CD14-positive monocyte (primary cell): ENCODE measurements around the gene IMPACT. TPM values are rescaled to one million over a fixed set of nuclear protein-coding genes. Genes with fewer than 3 reads are reported as not detected.

Experiments used
- DNase-seq, 3 donors: peaks; one replicate each; pipeline ENCODE4 v3.0.0-alpha.2; 2011 to 2022
- H2AFZ ChIP-seq: 2 replicates; pipeline ENCODE4 v1.6.0; 2012; ENCODE audit warnings: mild to moderate bottlenecking, low read depth, low read length, inconsistent platforms; ENCODE audit not compliant: insufficient read depth, poor library complexity, severe bottlenecking
- H3K27ac ChIP-seq, 2 donors: 1 replicate in 1 of 2; 2 replicates in 1 of 2; pipeline ENCODE4 v1.5.1; 2012 to 2013; ENCODE audit warnings: low read length in 2 of 2, control low read depth in 1 of 2, inconsistent platforms in 1 of 2, low read depth in 1 of 2, mild to moderate bottlenecking in 1 of 2
- H3K27me3 ChIP-seq, 2 donors: one replicate each; pipeline versions ENCODE4 v1.6.0 to v1.6.1; 2011 to 2013; ENCODE audit warnings: low read length in 2 of 2; ENCODE audit not compliant: control insufficient read depth in 2 of 2, insufficient read depth in 2 of 2
- H3K36me3 ChIP-seq, 2 donors: replicated peaks in 1 of 2; 1 replicate in 1 of 2; 2 replicates in 1 of 2; pipeline versions ENCODE4 v1.5.1 to v1.6.1; 2012 to 2013; ENCODE audit warnings: low read length in 2 of 2, control low read depth in 1 of 2, inconsistent platforms in 1 of 2, mild to moderate bottlenecking in 1 of 2; ENCODE audit not compliant: insufficient read depth in 2 of 2, control insufficient read depth in 1 of 2
- H3K4me1 ChIP-seq, 2 donors: 1 replicate in 1 of 2; 2 replicates in 1 of 2; pipeline versions ENCODE4 v1.5.1 to v1.6.1; 2012 to 2013; ENCODE audit warnings: low read length in 2 of 2, control low read depth in 1 of 2, inconsistent platforms in 1 of 2, mild to moderate bottlenecking in 1 of 2, moderate library complexity in 1 of 2; ENCODE audit not compliant: insufficient read depth in 2 of 2, control insufficient read depth in 1 of 2
- H3K4me2 ChIP-seq: replicated peaks from 2 replicates; pipeline ENCODE3; 2012; ENCODE audit warnings: low read length, moderate library complexity, mild to moderate bottlenecking; ENCODE audit not compliant: poor library complexity, severe bottlenecking; ENCODE audit errors: extremely low read depth
- H3K4me3 ChIP-seq, 3 experiments: fragments of 200-600 bp in 1 of 3; sonication (generic) in 1 of 3; replicated peaks in 1 of 3; 1 replicate in 2 of 3; 2 replicates in 1 of 3; pipeline ENCODE4 v1.5.1; 2011 to 2013; ENCODE audit warnings: low read length in 3 of 3, mild to moderate bottlenecking in 3 of 3, control low read depth in 2 of 3, low read depth in 2 of 3, inconsistent platforms in 1 of 3, moderate library complexity in 1 of 3
- H3K79me2 ChIP-seq: 2 replicates; pipeline ENCODE4 v1.6.0; 2012; ENCODE audit warnings: mild to moderate bottlenecking, control low read depth, inconsistent platforms, low read length, moderate library complexity; ENCODE audit not compliant: insufficient read depth
- H3K9ac ChIP-seq: 2 replicates; pipeline ENCODE4 v1.6.0; 2017; ENCODE audit warnings: low read length, mild to moderate bottlenecking; ENCODE audit not compliant: insufficient read depth, poor library complexity, severe bottlenecking
- H3K9me3 ChIP-seq, 2 donors: replicated peaks in 1 of 2; 1 replicate in 1 of 2; 2 replicates in 1 of 2; pipeline versions ENCODE4 v1.5.1 to v1.6.1; 2012 to 2013; ENCODE audit warnings: low read length in 2 of 2, control low read depth in 1 of 2; ENCODE audit not compliant: control insufficient read depth in 1 of 2, insufficient read depth in 1 of 2
- H4K20me1 ChIP-seq: 2 replicates; pipeline ENCODE4 v1.6.0; 2012; ENCODE audit warnings: mild to moderate bottlenecking, low read length, control low read depth, moderate library complexity; ENCODE audit not compliant: insufficient read depth
- H3K27ac Mint-ChIP-seq, 7 donors: one replicate each; pipeline ENCODE4 v1.8.0; 2020; ENCODE audit warnings: mild to moderate bottlenecking in 7 of 7, mixed read lengths in 7 of 7, moderate library complexity in 6 of 7, inconsistent platforms in 2 of 7
- H3K27me3 Mint-ChIP-seq, 3 donors: one replicate each; pipeline ENCODE4 v1.8.0; 2021 to 2022; ENCODE audit warnings: low read depth in 3 of 3, mild to moderate bottlenecking in 3 of 3, mixed read lengths in 3 of 3, moderate library complexity in 3 of 3, inconsistent platforms in 1 of 3
- H3K36me3 Mint-ChIP-seq, 2 donors: one replicate each; pipeline ENCODE4 v1.8.0; 2020; ENCODE audit warnings: mixed read lengths in 2 of 2, inconsistent platforms in 1 of 2, mild to moderate bottlenecking in 1 of 2
- H3K4me1 Mint-ChIP-seq: one replicate; pipeline ENCODE4 v1.8.0; 2020; ENCODE audit warnings: mild to moderate bottlenecking, mixed read lengths
- H3K4me3 Mint-ChIP-seq, 2 donors: one replicate each; pipeline ENCODE4 v1.8.0; 2020; ENCODE audit warnings: mild to moderate bottlenecking in 2 of 2, mixed read lengths in 2 of 2, moderate library complexity in 1 of 2
- H3K9me3 Mint-ChIP-seq, 7 donors: one replicate each; pipeline ENCODE4 v1.8.0; 2020 to 2022; ENCODE audit warnings: mixed read lengths in 7 of 7, mild to moderate bottlenecking in 6 of 7, moderate library complexity in 6 of 7, inconsistent platforms in 2 of 7
- CTCF ChIP-seq: fragments of 200-600 bp; IDR thresholded peaks from one replicate; pipeline ENCODE4 v1.8.0; 2022; ENCODE audit warnings: antibody characterized with exemption, mild to moderate bottlenecking
- WGBS: methylation state at CpG from one replicate; pipeline ENCODE4 v1.1.5; 2013; ENCODE audit warnings: missing lambda C conversion rate; ENCODE audit not compliant: insufficient coverage; 5-methylcytosine and 5-hydroxymethylcytosine counted together
- intact Hi-C, 2 donors: fragments of 100-400 bp; cut with micrococcal nuclease; formaldehyde crosslinking; loops; one replicate each; pipeline versions ENCODE4 v1.15.0 to v1.15.1; 2023
- polyA plus RNA-seq, 3 donors: library from polyadenylated mRNA; depleted of rRNA in 1 of 3; unstranded in 2 of 3; stranded (reverse) in 1 of 3; fragments of 300-500 nt in 2 of 3; fragments of >200 nt in 1 of 3; fragmentation: Illumina TruSeq in 2 of 3; gene quantifications; 1 replicate in 2 of 3; 2 replicates in 1 of 3; pipeline ENCODE4 v1.2.3, GENCODE V29; 2012 to 2021

The IMPACT gene
- polyA plus RNA-seq, 3 donors, result 8.9 to 19.7 (median 15.8) TPM

DNA sequence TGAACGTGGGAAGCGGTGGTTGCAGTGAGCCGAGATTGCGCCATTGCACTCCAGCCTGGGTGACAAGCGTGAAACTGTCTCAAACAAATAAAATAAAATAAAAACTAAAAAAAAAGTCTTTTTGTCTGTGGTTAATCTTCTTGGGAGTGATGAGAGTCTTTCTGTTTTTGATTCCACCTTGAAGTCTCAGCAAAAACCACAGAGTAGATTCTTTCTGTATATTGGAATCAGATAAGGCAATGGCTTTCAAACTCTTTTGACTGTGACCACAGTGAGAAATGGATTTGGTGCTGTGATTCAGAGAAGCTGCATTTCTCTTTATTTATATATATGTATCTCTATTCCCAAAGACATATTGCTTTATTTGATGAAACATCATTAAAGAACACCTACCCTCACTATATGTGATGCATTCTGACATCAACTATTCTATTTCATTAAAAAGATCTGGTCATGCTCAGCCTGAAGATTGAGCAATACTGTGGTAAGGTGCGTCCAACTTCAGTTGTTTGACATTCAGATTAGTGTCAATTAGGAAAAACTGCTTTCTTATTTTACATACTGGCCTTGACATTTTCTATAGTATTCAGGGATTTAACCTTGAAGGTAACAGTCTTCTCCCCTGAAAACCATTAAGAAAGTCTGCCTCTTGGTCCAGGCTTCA lies 49.6 kb downstream of the IMPACT start:
- no peak for DNase-seq
- H3K9me3 Mint-ChIP-seq, result peaks cover 4 to 7% (median 5%) of the 10 kb centered on the region in 7 donors
- H3K4me3 ChIP-seq, result no peak overlapping the region
- H3K27me3 ChIP-seq, result no peaks in the 10 kb centered on the region
- no peaks in the 10 kb centered on the region for H3K9me3 ChIP-seq
- peaks cover 0 to 3% of the 10 kb centered on the region in 2 donors for H3K36me3 Mint-ChIP-seq
- TF ChIP-seq CTCF, result no peak
- H3K9ac ChIP-seq, result no peak overlapping the region
- no peak overlapping the region for H3K27ac Mint-ChIP-seq
- no peak overlapping the region for H3K4me2 ChIP-seq
- H2AFZ ChIP-seq, result no peak overlapping the region
- no CpG with 5 or more reads among the region's 6 CpGs for WGBS
- no peaks in the 10 kb centered on the region for H3K36me3 ChIP-seq
- H3K79me2 ChIP-seq, result no peaks in the 10 kb centered on the region
- peaks cover 5 to 6% of the 10 kb centered on the region in 2 donors for H3K4me1 ChIP-seq
- no peak overlapping the region for H3K4me3 Mint-ChIP-seq
- H3K27ac ChIP-seq, result no peak overlapping the region
- intact Hi-C loops, result loop anchor here in 1 of 2 donors (10.0 kb wide), 1 partner anchor 59 kb away; no protein-coding TSS in a partner anchor
- peaks cover 0 to under 1% (median 0%) of the 10 kb centered on the region in 3 donors for H3K27me3 Mint-ChIP-seq
- no peaks in the 10 kb centered on the region for H4K20me1 ChIP-seq
- H3K4me1 Mint-ChIP-seq, result peaks cover 23% of the 10 kb centered on the region

- WGBS, result 90% methylated on average over 3 of the region's 7 CpGs
- Histone ChIP-seq H3K4me3 (no peak overlapping the region), H3K27ac (no peak overlapping the region), H3K27me3 (no peaks in the 10 kb centered on the region), H2AFZ (no peak overlapping the region), H3K4me2 (no peak overlapping the region), H3K4me1 (peaks cover 3 to 6% of the 10 kb centered on the region in 2 donors), H3K36me3 (no peaks in the 10 kb centered on the region), H3K9me3 (no peaks in the 10 kb centered on the region), H3K9ac (no peak overlapping the region), H4K20me1 (no peaks in the 10 kb centered on the region), H3K79me2 (no peaks in the 10 kb centered on the region)
- no peak overlapping the region for H3K27ac Mint-ChIP-seq
- no peak for DNase-seq
- H3K4me3 Mint-ChIP-seq, result no peak overlapping the region
- H3K27me3 Mint-ChIP-seq, result peaks cover 0 to 1% (median 0%) of the 10 kb centered on the region in 3 donors
- intact Hi-C loops, result loop anchor here in 1 of 2 donors (10.0 kb wide), 1 partner anchor 55 kb away; no protein-coding TSS in a partner anchor
- H3K9me3 Mint-ChIP-seq, result peaks cover 4 to 8% (median 5%) of the 10 kb centered on the region in 7 donors
- no peak for TF ChIP-seq CTCF
- peaks cover 19% of the 10 kb centered on the region for H3K4me1 Mint-ChIP-seq
- peaks cover 0 to 3% of the 10 kb centered on the region in 2 donors for H3K36me3 Mint-ChIP-seq
Measured at GRCh38 chr18:24479371-24479770, 52.9 kb downstream of the IMPACT start.
